Activated CD4-positive, alpha-beta memory T cell treated with anti-CD3 and anti-CD28 coated beads, Interleukin-2, amount 10 ng/mL, durations not matched to agents 7 days and 5 days (primary cell): ENCODE results near the gene MAN2A1. TPM values are rescaled to one million over a fixed set of nuclear protein-coding genes. Genes with fewer than 3 reads are reported as not detected.

Experiments used
- CTCF ChIA-PET: fragments of 350-600 bp; sonication (Branson Sonifier 250); formaldehyde crosslinking; loops from one replicate; lab custom pipeline; 2021; ENCODE audit warnings: antibody characterized with exemption, inconsistent platforms; lab: Charles Lee
- POLR2A ChIA-PET: fragments of 350-600 bp; sonication (Branson Sonifier 250); formaldehyde crosslinking; loops from one replicate; lab custom pipeline; 2021; ENCODE audit warnings: antibody characterized with exemption; lab: Charles Lee
- DNase-seq: peaks from one replicate; pipeline ENCODE4 v3.0.0-alpha.2; 2020
- H3K27ac Mint-ChIP-seq: one replicate; pipeline ENCODE4 v1.8.0; 2021; ENCODE audit warnings: mild to moderate bottlenecking, mixed read lengths
- H3K27me3 Mint-ChIP-seq: one replicate; pipeline ENCODE4 v1.8.0; 2021; ENCODE audit warnings: mixed read lengths
- H3K36me3 Mint-ChIP-seq: one replicate; pipeline ENCODE4 v1.8.0; 2021; ENCODE audit warnings: low read depth, mixed read lengths
- H3K4me1 Mint-ChIP-seq: one replicate; pipeline ENCODE4 v1.8.0; 2021; ENCODE audit warnings: mixed read lengths
- H3K4me3 Mint-ChIP-seq: one replicate; pipeline ENCODE4 v1.8.0; 2021; ENCODE audit warnings: mild to moderate bottlenecking, mixed read lengths
- H3K9me3 Mint-ChIP-seq: one replicate; pipeline ENCODE4 v1.8.0; 2021; ENCODE audit warnings: mixed read lengths
- total RNA-seq, 2 experiments: library from RNA; stranded (reverse); gene quantifications; one replicate each; pipeline ENCODE4 v1.2.3, GENCODE V29; 2021

MAN2A1 gene
- total RNA-seq, 2 experiments from 2014 or later: 32.6 to 33.5 TPM

GRCh38 chr5:109659901-109660300, 29.8 kb upstream of the MAN2A1 start:
- CTCF ChIA-PET: no interaction called here
- POLR2A ChIA-PET: no interaction called here
- H3K27ac Mint-ChIP-seq: no peak overlapping the region
- H3K27me3 Mint-ChIP-seq: peaks cover 7% of the 10 kb centered on the region
- H3K9me3 Mint-ChIP-seq: no peaks in the 10 kb centered on the region
- H3K4me3 Mint-ChIP-seq: no peak overlapping the region
- H3K36me3 Mint-ChIP-seq: no peaks in the 10 kb centered on the region
- no peak for DNase-seq
- peaks cover 15% of the 10 kb centered on the region for H3K4me1 Mint-ChIP-seq

DNA sequence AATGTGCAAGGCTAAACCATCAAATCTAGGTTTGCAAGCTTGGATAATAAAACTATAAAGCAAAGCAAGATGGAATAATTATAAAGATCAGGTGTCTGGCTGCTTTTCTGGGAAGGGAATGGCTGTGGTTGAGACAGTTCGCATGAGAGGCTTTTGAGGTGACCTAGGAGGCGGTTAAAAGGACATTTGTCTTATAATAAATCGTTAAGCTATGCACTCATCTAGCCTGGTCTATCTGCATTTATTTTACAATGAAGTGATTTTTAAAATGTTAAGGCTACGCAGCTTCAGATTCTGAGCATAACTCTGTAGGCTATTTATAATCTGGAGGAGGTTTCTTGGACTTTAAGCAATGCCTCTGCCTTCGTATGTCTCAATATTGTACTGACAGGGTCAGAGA, 29.4 kb upstream of the MAN2A1 start:
- POLR2A ChIA-PET: no interaction called here
- H3K36me3 Mint-ChIP-seq: no peaks in the 10 kb centered on the region
- peaks cover 7% of the 10 kb centered on the region for H3K27me3 Mint-ChIP-seq
- CTCF ChIA-PET: no interaction called here
- DNase-seq: no peak
- H3K27ac Mint-ChIP-seq: no peak overlapping the region
- no peaks in the 10 kb centered on the region for H3K9me3 Mint-ChIP-seq
- H3K4me3 Mint-ChIP-seq: no peak overlapping the region
- H3K4me1 Mint-ChIP-seq: peaks cover 15% of the 10 kb centered on the region

DNA sequence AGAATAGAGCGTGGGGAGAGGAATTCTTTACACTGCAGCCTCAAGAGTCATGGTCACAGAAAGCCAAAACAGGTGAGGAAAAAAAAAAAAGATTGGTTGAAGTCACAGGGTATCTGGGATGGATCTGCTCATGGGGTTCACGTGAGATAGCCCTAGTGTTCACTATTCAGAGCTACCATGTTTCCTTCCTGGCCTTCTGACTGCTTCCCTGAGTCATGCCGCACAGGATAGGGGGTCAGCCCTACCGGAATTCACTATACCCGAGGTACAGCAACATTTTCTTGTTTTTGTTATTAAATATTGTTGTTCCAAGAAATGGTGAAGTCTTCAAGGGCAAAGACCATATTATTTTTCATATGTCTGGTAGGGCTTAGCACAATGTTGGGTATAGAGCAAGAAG, 21.5 kb upstream of the MAN2A1 start:
- ChIA-PET POLR2A (no interaction called here), CTCF (no interaction called here)
- H3K4me3 Mint-ChIP-seq: no peak overlapping the region
- H3K4me1 Mint-ChIP-seq: no peaks in the 10 kb centered on the region
- no peaks in the 10 kb centered on the region for H3K36me3 Mint-ChIP-seq
- H3K9me3 Mint-ChIP-seq: no peaks in the 10 kb centered on the region
- no peak for DNase-seq
- H3K27me3 Mint-ChIP-seq: peaks cover 11% of the 10 kb centered on the region
- no peak overlapping the region for H3K27ac Mint-ChIP-seq

DNA sequence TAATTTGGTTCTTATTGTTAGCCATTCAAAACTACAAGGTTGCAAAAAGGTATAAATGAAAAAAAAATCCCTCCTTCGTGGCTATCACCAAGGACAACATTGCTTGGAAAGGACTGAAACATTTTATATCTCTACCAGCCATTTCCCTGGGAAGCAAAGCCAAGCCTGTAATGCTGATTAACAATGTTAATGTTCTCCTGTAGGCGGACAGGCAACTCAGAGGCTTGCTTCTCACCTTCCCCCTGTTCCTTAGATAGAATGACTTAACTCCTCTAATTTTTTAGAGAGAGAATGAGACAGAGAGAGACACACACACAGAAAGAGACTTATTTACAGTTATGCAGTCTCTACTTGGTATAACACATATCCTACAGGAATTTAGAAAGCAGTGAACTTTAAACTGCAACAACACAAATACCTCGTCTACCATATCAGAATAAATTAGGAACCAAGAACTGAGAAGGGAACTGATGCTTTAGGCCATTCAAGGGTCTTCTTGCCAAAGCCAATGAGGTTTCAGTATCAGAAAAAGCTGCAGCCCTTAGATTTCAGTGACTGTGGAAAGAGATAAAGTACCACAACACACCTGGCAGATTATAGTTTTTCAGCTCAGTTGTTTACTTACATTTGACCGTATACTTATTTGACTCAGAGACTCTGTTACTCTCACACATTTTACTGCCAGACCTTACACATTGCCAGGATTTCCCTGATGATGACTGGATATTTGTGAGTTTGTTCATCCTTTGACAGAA, 20.9 kb upstream of the MAN2A1 start:
- Mint-ChIP-seq H3K4me3 (no peak overlapping the region), H3K4me1 (no peaks in the 10 kb centered on the region), H3K27me3 (peaks cover 11% of the 10 kb centered on the region), H3K36me3 (no peaks in the 10 kb centered on the region), H3K27ac (no peak overlapping the region), H3K9me3 (no peaks in the 10 kb centered on the region)
- ChIA-PET POLR2A (no interaction called here), CTCF (no interaction called here)
- no peak for DNase-seq

- ChIA-PET POLR2A (no interaction called here), CTCF (no interaction called here)
- no peak for DNase-seq
- no peaks in the 10 kb centered on the region for H3K9me3 Mint-ChIP-seq
- no peak overlapping the region for H3K27ac Mint-ChIP-seq
- peaks cover 14% of the 10 kb centered on the region for H3K27me3 Mint-ChIP-seq
- no peaks in the 10 kb centered on the region for H3K4me1 Mint-ChIP-seq
- H3K36me3 Mint-ChIP-seq: no peaks in the 10 kb centered on the region
- no peak overlapping the region for H3K4me3 Mint-ChIP-seq
Measured at GRCh38 chr5:109669991-109670706, 19.6 kb upstream of the MAN2A1 start.

DNA sequence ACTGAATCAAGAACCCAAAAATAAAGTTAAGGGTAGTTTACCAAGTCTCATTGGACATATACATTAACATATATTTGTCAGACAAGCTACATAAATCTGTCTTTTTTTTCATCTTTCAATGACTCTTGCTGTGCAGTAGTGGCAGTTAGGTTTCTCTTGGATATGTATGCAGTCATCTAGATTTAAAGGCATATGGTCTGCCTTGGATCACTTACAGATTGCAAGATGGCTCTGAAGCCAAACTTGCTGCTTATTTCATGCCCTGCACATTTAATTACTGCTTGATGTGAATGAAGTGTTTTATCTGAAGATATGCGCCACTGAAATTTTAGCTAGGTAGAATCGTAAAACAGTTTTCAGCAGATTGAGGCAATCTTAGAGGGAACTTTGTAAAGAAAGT, 18.6 kb upstream of the MAN2A1 start:
- Mint-ChIP-seq H3K4me3 (no peak overlapping the region), H3K4me1 (no peaks in the 10 kb centered on the region), H3K9me3 (no peaks in the 10 kb centered on the region), H3K36me3 (no peaks in the 10 kb centered on the region), H3K27me3 (peaks cover 14% of the 10 kb centered on the region), H3K27ac (no peak overlapping the region)
- ChIA-PET POLR2A (no interaction called here), CTCF (no interaction called here)
- DNase-seq: no peak

- H3K9me3 Mint-ChIP-seq: no peaks in the 10 kb centered on the region
- ChIA-PET CTCF (interaction anchor here (1.7 kb wide), 1 partner anchor 14 kb away, joined by 7 read pairs; no protein-coding TSS in a partner anchor), POLR2A (no interaction called here)
- no peak overlapping the region for H3K27ac Mint-ChIP-seq
- no peak overlapping the region for H3K4me3 Mint-ChIP-seq
- H3K36me3 Mint-ChIP-seq: no peaks in the 10 kb centered on the region
- H3K4me1 Mint-ChIP-seq: no peaks in the 10 kb centered on the region
- DNase-seq: no peak
- peaks cover 27% of the 10 kb centered on the region for H3K27me3 Mint-ChIP-seq
Measured at GRCh38 chr5:109674596-109674995, 15.1 kb upstream of the MAN2A1 start.

- ChIA-PET CTCF (no interaction called here), POLR2A (no interaction called here)
- H3K9me3 Mint-ChIP-seq: no peaks in the 10 kb centered on the region
- H3K36me3 Mint-ChIP-seq: no peaks in the 10 kb centered on the region
- no peaks in the 10 kb centered on the region for H3K4me1 Mint-ChIP-seq
- H3K4me3 Mint-ChIP-seq: no peak overlapping the region
- no peak for DNase-seq
- peaks cover 23% of the 10 kb centered on the region for H3K27me3 Mint-ChIP-seq
- H3K27ac Mint-ChIP-seq: no peak overlapping the region
Measured at GRCh38 chr5:109676920-109677319, 12.8 kb upstream of the MAN2A1 start.

- ChIA-PET CTCF (no interaction called here), POLR2A (no interaction called here)
- Mint-ChIP-seq H3K4me1 (no peaks in the 10 kb centered on the region), H3K4me3 (no peak overlapping the region), H3K27me3 (peaks cover 24% of the 10 kb centered on the region), H3K27ac (no peak overlapping the region), H3K36me3 (no peaks in the 10 kb centered on the region), H3K9me3 (no peaks in the 10 kb centered on the region)
- no peak for DNase-seq
Measured at GRCh38 chr5:109678447-109678846, 11.3 kb upstream of the MAN2A1 start.

- Mint-ChIP-seq H3K27me3 (peaks cover 14% of the 10 kb centered on the region), H3K4me3 (no peak overlapping the region), H3K9me3 (no peaks in the 10 kb centered on the region), H3K36me3 (no peaks in the 10 kb centered on the region), H3K4me1 (no peaks in the 10 kb centered on the region), H3K27ac (no peak overlapping the region)
- no peak for DNase-seq
- ChIA-PET POLR2A (no interaction called here), CTCF (no interaction called here)
Measured at GRCh38 chr5:109681763-109682162, 8.0 kb upstream of the MAN2A1 start.

DNA sequence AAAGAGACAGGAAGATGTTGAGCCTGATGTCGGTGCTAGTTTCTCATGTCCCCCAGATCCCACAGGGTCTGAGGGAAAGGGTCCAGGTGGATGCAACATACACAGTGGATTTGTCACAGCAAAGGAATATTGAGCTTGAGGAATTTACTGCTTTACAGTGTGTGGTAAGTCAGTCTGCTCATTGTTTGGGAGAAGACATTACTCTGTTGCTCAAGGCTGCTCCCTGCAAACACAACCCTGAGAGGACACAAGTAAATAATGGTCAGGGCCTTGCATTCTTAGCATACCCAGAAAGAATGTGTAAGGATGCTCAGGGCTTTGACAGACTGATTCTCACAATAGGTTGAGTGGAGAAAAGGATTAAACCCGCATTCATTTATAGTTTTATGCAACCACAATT, 7.3 kb upstream of the MAN2A1 start:
- CTCF ChIA-PET: no interaction called here

DNA sequence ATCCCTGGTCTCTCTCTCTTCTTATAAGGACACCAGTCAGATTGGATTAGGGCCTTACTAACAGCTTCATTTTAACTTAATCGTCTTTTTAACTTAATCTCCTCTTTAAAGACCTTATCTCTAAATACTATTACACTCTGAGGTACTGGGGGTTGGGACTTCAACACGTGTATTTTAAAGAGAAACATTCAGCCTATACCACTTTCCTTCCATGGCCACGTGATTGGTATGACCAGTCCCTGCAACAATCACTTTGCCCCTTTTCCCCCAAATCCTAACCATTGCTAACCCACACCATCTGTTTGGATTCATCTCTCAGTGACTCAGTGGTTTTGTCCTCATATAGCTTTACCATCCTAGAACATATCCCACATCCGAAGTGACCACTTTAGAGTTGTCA, 3.8 kb upstream of the MAN2A1 start:
- Mint-ChIP-seq H3K4me3 (no peak overlapping the region), H3K4me1 (peaks cover 11% of the 10 kb centered on the region), H3K9me3 (peaks cover 2% of the 10 kb centered on the region)

More for the DNA sequence above, 7.3 kb upstream of the MAN2A1 start:
- Mint-ChIP-seq H3K4me1 (no peaks in the 10 kb centered on the region), H3K27ac (no peak overlapping the region), H3K36me3 (no peaks in the 10 kb centered on the region), H3K4me3 (no peak overlapping the region), H3K9me3 (peaks cover under 1% of the 10 kb centered on the region), H3K27me3 (peaks cover 10% of the 10 kb centered on the region)
- DNase-seq: no peak
- POLR2A ChIA-PET: no interaction called here

DNA sequence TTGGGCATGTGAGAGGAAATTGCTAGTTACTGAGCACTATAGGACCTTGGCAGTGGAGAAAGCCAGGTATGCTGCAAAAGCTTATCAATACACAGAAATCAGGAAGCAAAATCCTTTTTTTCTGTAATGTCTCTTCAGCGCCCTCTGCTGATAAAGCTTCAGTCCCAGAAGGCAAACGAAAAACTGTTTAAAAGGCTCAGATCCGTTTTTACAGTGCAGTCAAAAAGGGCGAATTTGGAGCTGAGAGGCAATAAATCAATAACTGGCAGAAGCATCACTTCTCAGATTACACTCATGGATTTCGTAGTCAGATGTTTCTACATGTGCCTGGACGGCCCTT, 1.1 kb upstream of the MAN2A1 start:
- peaks cover 2% of the 10 kb centered on the region for H3K9me3 Mint-ChIP-seq
- H3K27me3 Mint-ChIP-seq: no peaks in the 10 kb centered on the region
- H3K4me3 Mint-ChIP-seq: peak overlapping the region; percentile 86
- DNase-seq: peak; percentile 31
- CTCF ChIA-PET: interaction anchor here (0.8 to 1.9 kb wide), 13 partner anchors 9 to 1046 kb away, joined by 3 to 7 read pairs (median 3); partner anchors contain the start of gene PJA2
- POLR2A ChIA-PET: interaction anchor here (0.6 to 3.3 kb wide), 7 partner anchors 13 to 1307 kb away, joined by 3 to 33 read pairs (median 4); partner anchors contain the start of genes FBXL17 and PJA2
- peaks cover 8% of the 10 kb centered on the region for H3K36me3 Mint-ChIP-seq
- H3K27ac Mint-ChIP-seq: peak overlapping the region; percentile 85
- H3K4me1 Mint-ChIP-seq: peaks cover 37% of the 10 kb centered on the region

More for the DNA sequence above, 3.8 kb upstream of the MAN2A1 start:
- Mint-ChIP-seq H3K36me3 (peaks cover 1% of the 10 kb centered on the region), H3K27me3 (peaks cover 4% of the 10 kb centered on the region), H3K27ac (no peak overlapping the region)
- POLR2A ChIA-PET: no interaction called here
- DNase-seq: no peak
- CTCF ChIA-PET: no interaction called here
